ENCODE measurements around the gene RNF113A. TPM values are rescaled to one million over a fixed set of nuclear protein-coding genes. Genes with fewer than 3 reads are reported as not detected.
"Not testable (repeated sequence)": the region's sequence is repeated elsewhere in the genome, so short reads cannot be mapped to it uniquely, and the experiment has no call there.

The RNF113A gene
- 10 to 100 TPM; 11.6 to 13.7 (median 11.9) TPM for polyA plus RNA-seq (ENCODE audit: insufficient read length in 3 of 3)

- DNase-seq (ENCODE audit: low read depth in 3 of 3, low spot score in 2 of 3) = peak in 2 of 3 donors; percentile 47 to 65
Measured at GRCh38 chrX:119871599-119872395, at the start of gene RNF113A, which contains the start of gene NDUFA1. RNF113A (minus strand) TSS chrX:119871733; CDS start chrX:119871613, 120 bp downstream. NDUFA1 (plus strand) TSS chrX:119871832; CDS start chrX:119871912, 80 bp downstream.

GRCh38 chrX:119919835-119920585 lies 48.5 kb upstream of the RNF113A start:
- no peak for DNase-seq (ENCODE audit: low read depth in 3 of 3, low spot score in 2 of 3)

- DNase-seq (ENCODE audit: low read depth in 3 of 3, low spot score in 2 of 3) = no peak
Measured at GRCh38 chrX:119917877-119918276, 46.3 kb upstream of the RNF113A start.

GRCh38 chrX:119916310-119916709 lies 44.8 kb upstream of the RNF113A start:
- DNase-seq (ENCODE audit: low read depth in 3 of 3, low spot score in 2 of 3) = no peak

- no peak for DNase-seq (ENCODE audit: low read depth in 3 of 3, low spot score in 2 of 3)
Measured at GRCh38 chrX:119900976-119901375, 29.4 kb upstream of the RNF113A start.

- DNase-seq (ENCODE audit: low read depth in 3 of 3, low spot score in 2 of 3) = no peak
Measured at GRCh38 chrX:119899125-119899524, 27.6 kb upstream of the RNF113A start.

- DNase-seq (ENCODE audit: low read depth in 3 of 3, low spot score in 2 of 3) = no peak
Measured at GRCh38 chrX:119895843-119896326, 24.4 kb upstream of the RNF113A start, which contains the start of gene AKAP14. AKAP14 (plus strand) TSS chrX:119895893; CDS start chrX:119903224, 7,331 bp downstream.

GRCh38 chrX:119891961-119892692 lies 20.6 kb upstream of the RNF113A start:
- not testable (repeated sequence) for DNase-seq (ENCODE audit: low read depth in 3 of 3, low spot score in 2 of 3)

- not testable (repeated sequence) for DNase-seq (ENCODE audit: low read depth in 3 of 3, low spot score in 2 of 3)
Measured at GRCh38 chrX:119890626-119891025, 19.1 kb upstream of the RNF113A start.

GRCh38 chrX:119887721-119888425 lies 16.3 kb upstream of the RNF113A start:
- DNase-seq (ENCODE audit: low read depth in 3 of 3, low spot score in 2 of 3) = no peak

GRCh38 chrX:119885554-119886428 lies 14.3 kb upstream of the RNF113A start:
- DNase-seq (ENCODE audit: low read depth in 3 of 3, low spot score in 2 of 3) = no peak

GRCh38 chrX:119880552-119881437 lies 9.3 kb upstream of the RNF113A start:
- DNase-seq (ENCODE audit: low read depth in 3 of 3, low spot score in 2 of 3) = no peak

- no peak for DNase-seq (ENCODE audit: low read depth in 3 of 3, low spot score in 2 of 3)
Measured at GRCh38 chrX:119880076-119880475, 8.5 kb upstream of the RNF113A start.

GRCh38 chrX:119878740-119879139 lies 7.2 kb upstream of the RNF113A start:
- DNase-seq (ENCODE audit: low read depth in 3 of 3, low spot score in 2 of 3) = no peak

- DNase-seq (ENCODE audit: low read depth in 3 of 3, low spot score in 2 of 3) = no peak
Measured at GRCh38 chrX:119871245-119871598, 311 bp downstream of the RNF113A start.

GRCh38 chrX:119870626-119871131 lies 854 bp downstream of the RNF113A start:
- DNase-seq (ENCODE audit: low read depth in 3 of 3, low spot score in 2 of 3) = no peak

GRCh38 chrX:119853444-119853843 lies 18.1 kb downstream of the RNF113A start:
- no peak for DNase-seq (ENCODE audit: low read depth in 3 of 3, low spot score in 2 of 3)
